AG04449 (cell line): ENCODE measurements around the gene HYDIN.

Source experiments
- CTCF ChIA-PET: fragments of 350-600 bp; formaldehyde crosslinking; extraction: SDS; loops from one replicate; lab custom pipeline; 2021; ENCODE audit warnings: antibody characterized with exemption; lab: Yijun Ruan, JAX
- POLR2A ChIA-PET: fragments of 400-600, 350-600 bp; formaldehyde crosslinking; extraction: SDS; loops from one replicate; lab custom pipeline; 2020; ENCODE audit warnings: antibody characterized with exemption, inconsistent platforms; lab: Yijun Ruan, JAX
- DNase-seq: peaks from one replicate; pipeline ENCODE4 v3.0.0-alpha.2; 2010; ENCODE audit warnings: low read depth, low spot score
- H3K4me3 ChIP-seq: 2 replicates; pipeline ENCODE4 v1.5.1; 2011; ENCODE audit warnings: low read depth, mild to moderate bottlenecking, control low read depth, low read length
- TF ChIP-seq, protein P1 (sequence below): IDR thresholded peaks from one replicate; pipeline ENCODE4 v1.5.1; 2011; ENCODE audit warnings: mild to moderate bottlenecking, moderate library complexity, low read length, control low read depth, inconsistent platforms; ENCODE audit not compliant: insufficient read depth; ENCODE audit errors: missing control alignments

HYDIN gene

GRCh38 chr16:70793851-70794502 is 436.5 kb downstream of the HYDIN start:
- TF ChIP-seq, protein P1, sequence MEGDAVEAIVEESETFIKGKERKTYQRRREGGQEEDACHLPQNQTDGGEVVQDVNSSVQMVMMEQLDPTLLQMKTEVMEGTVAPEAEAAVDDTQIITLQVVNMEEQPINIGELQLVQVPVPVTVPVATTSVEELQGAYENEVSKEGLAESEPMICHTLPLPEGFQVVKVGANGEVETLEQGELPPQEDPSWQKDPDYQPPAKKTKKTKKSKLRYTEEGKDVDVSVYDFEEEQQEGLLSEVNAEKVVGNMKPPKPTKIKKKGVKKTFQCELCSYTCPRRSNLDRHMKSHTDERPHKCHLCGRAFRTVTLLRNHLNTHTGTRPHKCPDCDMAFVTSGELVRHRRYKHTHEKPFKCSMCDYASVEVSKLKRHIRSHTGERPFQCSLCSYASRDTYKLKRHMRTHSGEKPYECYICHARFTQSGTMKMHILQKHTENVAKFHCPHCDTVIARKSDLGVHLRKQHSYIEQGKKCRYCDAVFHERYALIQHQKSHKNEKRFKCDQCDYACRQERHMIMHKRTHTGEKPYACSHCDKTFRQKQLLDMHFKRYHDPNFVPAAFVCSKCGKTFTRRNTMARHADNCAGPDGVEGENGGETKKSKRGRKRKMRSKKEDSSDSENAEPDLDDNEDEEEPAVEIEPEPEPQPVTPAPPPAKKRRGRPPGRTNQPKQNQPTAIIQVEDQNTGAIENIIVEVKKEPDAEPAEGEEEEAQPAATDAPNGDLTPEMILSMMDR: no peak
- ChIA-PET POLR2A (no interaction called here), CTCF (no interaction called here)
- no peak for DNase-seq
- no peak overlapping the region for H3K4me3 ChIP-seq

DNA sequence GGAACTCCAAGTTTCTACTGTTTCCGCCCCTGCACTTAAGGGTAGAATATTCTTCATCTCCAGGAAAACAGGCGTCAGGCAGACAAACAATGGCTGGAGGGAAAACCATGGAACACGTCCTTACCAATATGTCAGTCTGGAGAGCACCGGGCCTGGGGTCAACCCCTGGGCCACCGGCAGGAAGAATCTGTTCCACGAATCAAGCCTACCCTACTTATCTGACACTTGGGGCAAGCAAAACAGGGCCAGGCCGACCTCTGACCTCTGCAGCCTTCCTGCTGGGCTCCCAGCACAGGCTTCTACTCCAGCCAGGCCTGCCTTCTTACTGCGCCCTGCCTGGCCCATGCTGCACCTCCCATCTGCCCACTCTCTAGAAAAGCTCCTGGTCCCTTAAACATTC is 439.7 kb downstream of the HYDIN start:
- POLR2A ChIA-PET: no interaction called here
- TF ChIP-seq, protein P1: no peak
- no peak for DNase-seq
- CTCF ChIA-PET: no interaction called here
- H3K4me3 ChIP-seq: no peak overlapping the region

DNA sequence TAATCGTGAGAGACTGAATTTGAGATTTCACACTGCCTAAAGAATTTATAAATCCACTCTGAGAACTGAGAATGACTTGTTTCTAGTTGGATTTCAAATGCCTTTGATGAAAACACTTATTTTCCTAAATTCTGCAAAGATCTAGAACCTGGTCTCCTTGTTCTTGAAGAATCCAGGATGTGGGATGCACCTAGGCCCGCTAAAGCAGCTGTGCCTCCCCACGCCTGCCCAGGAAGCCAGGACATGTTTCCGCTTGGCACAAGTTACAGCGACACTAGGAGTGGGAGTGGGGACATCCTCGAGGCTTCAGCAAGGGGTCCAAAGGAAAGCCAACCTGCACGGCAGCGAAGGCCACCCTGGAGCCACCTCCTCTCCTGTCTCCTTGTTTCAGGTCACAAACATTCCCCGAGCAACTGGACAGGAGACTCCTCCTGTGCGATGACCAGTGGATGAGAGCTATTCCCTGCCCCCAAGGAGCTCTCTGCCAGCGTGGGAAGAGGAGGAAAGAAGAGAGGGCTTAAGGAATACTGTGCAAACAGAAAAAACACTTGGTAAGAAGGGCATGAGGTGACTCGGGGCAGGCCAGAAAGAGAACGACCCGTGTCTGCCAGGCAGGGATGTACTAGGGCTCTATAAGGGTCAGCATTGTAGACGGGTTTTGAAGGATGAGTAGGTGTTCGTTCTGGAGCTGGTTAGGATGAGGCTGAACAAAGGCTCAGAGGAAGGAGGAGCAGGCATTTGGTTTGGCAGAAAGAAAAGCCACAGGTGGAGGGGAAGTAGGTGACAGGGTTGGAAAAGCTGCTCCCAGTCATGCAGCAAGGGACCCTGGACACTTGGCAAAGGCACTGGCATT is 440.7 kb downstream of the HYDIN start:
- no peak overlapping the region for H3K4me3 ChIP-seq
- TF ChIP-seq, protein P1: no peak
- CTCF ChIA-PET: no interaction called here
- POLR2A ChIA-PET: no interaction called here
- no peak for DNase-seq

GRCh38 chr16:70788668-70789594 is 441.6 kb downstream of the HYDIN start:
- DNase-seq: no peak
- H3K4me3 ChIP-seq: no peak overlapping the region
- ChIA-PET CTCF (interaction anchor here (2.2 kb wide), 1 partner anchor 17 kb away, joined by 10 read pairs; no protein-coding TSS in a partner anchor), POLR2A (interaction anchor here (1.1 kb wide), 1 partner anchor 10 kb away, joined by 4 read pairs; no protein-coding TSS in a partner anchor)
- TF ChIP-seq, protein P1: no peak

- DNase-seq: no peak
- TF ChIP-seq, protein P1: no peak
- ChIA-PET CTCF (no interaction called here), POLR2A (no interaction called here)
- no peak overlapping the region for H3K4me3 ChIP-seq
These were observed 444.3 kb downstream of the HYDIN start for GRCh38 chr16:70786020-70786755.
